Activated CD8-positive, alpha-beta T cell treated with anti-CD3 and anti-CD28 coated beads for 36 hours (primary cell): Measurements from ENCODE around the gene OTOR. TPM values are rescaled to one million over a fixed set of nuclear protein-coding genes. Genes with fewer than 3 reads are reported as not detected.

Experiments
- ATAC-seq: fragments of 200-7000 bp; cut with Tn5 transposase; one replicate; pipeline ENCODE4 v1.10.0; 2021; ENCODE audit warnings: mild to moderate bottlenecking, moderate library complexity
- CTCF ChIA-PET: fragments of 350-600 bp; sonication (Branson Sonifier 250); formaldehyde crosslinking; loops from one replicate; lab custom pipeline; 2021; ENCODE audit warnings: antibody characterized with exemption; lab: Charles Lee
- POLR2A ChIA-PET: fragments of 350-600 bp; sonication (Branson Sonifier 250); formaldehyde crosslinking; loops from one replicate; lab custom pipeline; 2021; ENCODE audit warnings: antibody characterized with exemption; lab: Charles Lee
- DNase-seq: peaks from one replicate; pipeline ENCODE4 v3.0.0-alpha.2; 2020
- H3K27ac Mint-ChIP-seq: one replicate; pipeline ENCODE4 v1.8.0; 2021; ENCODE audit warnings: mild to moderate bottlenecking, mixed read lengths
- H3K27me3 Mint-ChIP-seq: one replicate; pipeline ENCODE4 v1.8.0; 2021; ENCODE audit warnings: mixed read lengths
- H3K36me3 Mint-ChIP-seq: one replicate; pipeline ENCODE4 v1.8.0; 2021; ENCODE audit warnings: low read depth, mixed read lengths
- H3K4me1 Mint-ChIP-seq: one replicate; pipeline ENCODE4 v1.8.0; 2021; ENCODE audit warnings: low read depth, mixed read lengths
- H3K4me3 Mint-ChIP-seq: one replicate; pipeline ENCODE4 v1.8.0; 2021; ENCODE audit warnings: mild to moderate bottlenecking, moderate library complexity, mixed read lengths
- H3K9me3 Mint-ChIP-seq: one replicate; pipeline ENCODE4 v1.8.0; 2021; ENCODE audit warnings: mixed read lengths
- intact Hi-C: fragments of 100-400 bp; cut with micrococcal nuclease; formaldehyde crosslinking; loops from one replicate; pipeline ENCODE4 v1.10.0; 2022
- total RNA-seq, 2 experiments: library from RNA; stranded (reverse); gene quantifications; one replicate each; pipeline ENCODE4 v1.2.3, GENCODE V29; 2021
- TF ChIP-seq, protein P1 (sequence below): fragments of 200-600 bp; IDR thresholded peaks from one replicate; pipeline ENCODE4 v1.8.0; 2022; ENCODE audit warnings: antibody characterized with exemption, mild to moderate bottlenecking

OTOR gene
- total RNA-seq, 2 experiments from 2014 or later: not detected

DNA sequence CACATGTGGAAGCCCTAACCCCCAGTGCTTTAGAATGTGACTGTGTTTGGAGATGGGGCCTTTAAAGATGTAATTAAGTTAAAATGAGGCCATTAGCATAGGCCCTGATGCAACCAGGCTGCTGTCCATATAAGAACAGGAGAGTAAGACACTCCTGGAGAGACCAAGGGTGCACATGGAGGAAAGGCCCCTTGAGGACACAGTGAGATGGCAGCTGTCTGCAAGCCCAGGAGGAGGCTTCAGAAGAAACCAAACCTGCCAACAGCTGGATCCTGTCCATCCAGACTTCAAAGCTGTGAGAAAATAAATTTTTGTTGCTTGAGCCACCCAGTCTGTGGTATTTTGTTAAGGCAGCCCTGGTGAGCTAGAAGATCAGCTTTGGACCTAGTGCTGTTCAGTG is 35.1 kb upstream of the OTOR start:
- ChIA-PET POLR2A (no interaction called here), CTCF (interaction anchor here (0.9 kb wide), 1 partner anchor 48 kb away, joined by 3 read pairs; no protein-coding TSS in a partner anchor)
- Mint-ChIP-seq H3K27me3 (peaks cover 12% of the 10 kb centered on the region), H3K4me3 (no peak overlapping the region), H3K4me1 (peaks cover 15% of the 10 kb centered on the region), H3K36me3 (no peaks in the 10 kb centered on the region), H3K27ac (no peak overlapping the region), H3K9me3 (no peaks in the 10 kb centered on the region)
- DNase-seq (no peak), ATAC-seq (no peak)
- intact Hi-C loops: no loop called here
- TF ChIP-seq, protein P1, sequence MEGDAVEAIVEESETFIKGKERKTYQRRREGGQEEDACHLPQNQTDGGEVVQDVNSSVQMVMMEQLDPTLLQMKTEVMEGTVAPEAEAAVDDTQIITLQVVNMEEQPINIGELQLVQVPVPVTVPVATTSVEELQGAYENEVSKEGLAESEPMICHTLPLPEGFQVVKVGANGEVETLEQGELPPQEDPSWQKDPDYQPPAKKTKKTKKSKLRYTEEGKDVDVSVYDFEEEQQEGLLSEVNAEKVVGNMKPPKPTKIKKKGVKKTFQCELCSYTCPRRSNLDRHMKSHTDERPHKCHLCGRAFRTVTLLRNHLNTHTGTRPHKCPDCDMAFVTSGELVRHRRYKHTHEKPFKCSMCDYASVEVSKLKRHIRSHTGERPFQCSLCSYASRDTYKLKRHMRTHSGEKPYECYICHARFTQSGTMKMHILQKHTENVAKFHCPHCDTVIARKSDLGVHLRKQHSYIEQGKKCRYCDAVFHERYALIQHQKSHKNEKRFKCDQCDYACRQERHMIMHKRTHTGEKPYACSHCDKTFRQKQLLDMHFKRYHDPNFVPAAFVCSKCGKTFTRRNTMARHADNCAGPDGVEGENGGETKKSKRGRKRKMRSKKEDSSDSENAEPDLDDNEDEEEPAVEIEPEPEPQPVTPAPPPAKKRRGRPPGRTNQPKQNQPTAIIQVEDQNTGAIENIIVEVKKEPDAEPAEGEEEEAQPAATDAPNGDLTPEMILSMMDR: no peak

DNA sequence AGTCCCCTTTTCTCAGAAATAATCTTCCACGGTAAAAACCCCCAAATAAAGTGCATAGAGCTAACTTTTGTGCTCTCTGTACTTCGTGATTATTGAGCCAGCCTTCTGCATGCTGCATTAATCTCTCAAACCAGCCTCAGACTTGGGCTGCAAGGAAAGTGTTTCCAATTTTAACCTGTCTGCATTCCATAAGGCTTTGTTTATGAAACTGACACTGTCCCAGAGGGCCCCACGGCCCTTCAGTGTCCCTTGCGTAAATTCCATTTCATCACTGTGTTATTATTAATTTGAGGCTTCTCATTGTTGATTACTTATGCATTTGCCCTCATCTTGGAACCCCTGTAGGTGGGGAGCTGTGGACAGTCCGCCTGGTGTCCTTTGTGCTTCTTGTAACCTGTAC is 33.9 kb upstream of the OTOR start:
- DNase-seq: no peak
- ChIA-PET POLR2A (interaction anchor here (1.2 kb wide), 1 partner anchor 16 kb away, joined by 5 read pairs; the partner anchor contains the start of gene SNRPB2), CTCF (no interaction called here)
- peaks cover 3% of the 10 kb centered on the region for H3K4me1 Mint-ChIP-seq
- no peak for ATAC-seq
- H3K9me3 Mint-ChIP-seq: no peaks in the 10 kb centered on the region
- intact Hi-C loops: no loop called here
- no peaks in the 10 kb centered on the region for H3K36me3 Mint-ChIP-seq
- no peak overlapping the region for H3K27ac Mint-ChIP-seq
- H3K27me3 Mint-ChIP-seq: peaks cover 12% of the 10 kb centered on the region
- no peak overlapping the region for H3K4me3 Mint-ChIP-seq
- TF ChIP-seq, protein P1: no peak

DNA sequence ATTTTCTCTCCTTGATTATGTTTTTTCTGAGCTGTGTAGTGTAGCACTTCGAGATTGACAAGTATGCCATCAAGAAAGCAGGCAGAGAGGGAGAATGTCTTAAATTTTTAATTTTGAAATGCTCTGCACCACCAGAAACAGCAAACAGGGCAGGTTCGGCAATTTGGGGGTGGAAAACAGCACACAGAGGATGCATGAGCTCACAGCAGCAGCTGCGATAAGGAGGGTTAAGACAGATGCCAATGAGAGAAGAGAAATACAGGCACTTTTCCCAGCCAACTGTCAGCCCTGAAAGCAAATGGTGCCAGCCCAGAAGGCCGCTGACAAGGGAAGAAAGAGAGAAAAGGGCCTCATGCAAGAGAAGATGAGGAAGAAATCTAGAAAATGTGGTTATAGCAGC is 33.4 kb upstream of the OTOR start:
- H3K4me3 Mint-ChIP-seq: no peak overlapping the region
- H3K27ac Mint-ChIP-seq: no peak overlapping the region
- POLR2A ChIA-PET: interaction anchor here (1.2 kb wide), 1 partner anchor 15 kb away, joined by 5 read pairs; the partner anchor contains the start of gene SNRPB2
- DNase-seq (no peak), ATAC-seq (no peak)
- no peaks in the 10 kb centered on the region for H3K9me3 Mint-ChIP-seq
- H3K27me3 Mint-ChIP-seq: peaks cover 12% of the 10 kb centered on the region
- no peaks in the 10 kb centered on the region for H3K36me3 Mint-ChIP-seq
- TF ChIP-seq, protein P1: no peak
- CTCF ChIA-PET: no interaction called here
- no peaks in the 10 kb centered on the region for H3K4me1 Mint-ChIP-seq
- intact Hi-C loops: no loop called here

DNA sequence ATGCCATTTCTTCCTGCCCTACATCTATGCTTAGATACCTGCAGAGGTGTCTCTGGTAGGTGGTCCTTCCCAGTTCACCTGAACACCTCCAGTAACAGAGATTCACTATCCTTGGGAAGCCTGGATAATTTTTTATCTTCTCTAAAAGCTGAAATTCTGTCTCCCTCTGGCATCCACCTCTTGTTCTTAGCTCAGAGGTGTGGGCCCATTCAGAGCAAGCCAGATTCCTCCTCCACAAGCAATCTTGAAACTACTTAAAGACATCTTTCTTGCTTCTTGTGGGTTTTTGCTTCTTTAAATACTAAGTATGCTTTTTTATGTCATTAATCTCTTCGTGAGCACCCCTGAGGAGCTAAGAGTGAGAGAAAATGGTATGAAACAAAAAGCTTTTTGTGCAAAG is 28.7 kb upstream of the OTOR start:
- Mint-ChIP-seq H3K4me3 (no peak overlapping the region), H3K36me3 (no peaks in the 10 kb centered on the region), H3K4me1 (no peaks in the 10 kb centered on the region), H3K9me3 (no peaks in the 10 kb centered on the region), H3K27me3 (peaks cover 25% of the 10 kb centered on the region), H3K27ac (no peak overlapping the region)
- TF ChIP-seq, protein P1: no peak
- DNase-seq (no peak), ATAC-seq (no peak)
- POLR2A ChIA-PET: no interaction called here
- intact Hi-C loops: no loop called here
- CTCF ChIA-PET: no interaction called here

DNA sequence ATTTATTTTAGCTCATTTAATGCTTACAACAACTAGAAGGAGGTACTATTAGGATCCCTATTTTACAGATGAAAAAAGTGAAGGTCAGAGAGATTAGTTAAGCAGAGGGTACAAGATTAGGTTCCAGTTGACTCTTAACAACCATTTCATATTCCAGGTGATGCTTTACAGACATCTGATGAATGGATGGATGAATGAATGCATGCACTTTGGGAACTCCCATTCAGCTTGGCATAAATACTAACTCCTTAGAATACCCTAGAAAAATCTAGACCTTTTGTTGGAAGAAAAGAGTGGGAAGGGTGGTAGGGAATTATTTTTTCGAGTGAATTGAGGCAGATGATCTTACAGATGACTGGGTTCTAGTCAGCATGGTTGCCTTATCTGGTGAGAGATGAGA is 19.1 kb upstream of the OTOR start:
- intact Hi-C loops: no loop called here
- ATAC-seq (no peak), DNase-seq (no peak)
- TF ChIP-seq, protein P1: no peak
- ChIA-PET POLR2A (interaction anchor here (1.0 to 1.5 kb wide), 3 partner anchors 15 to 31 kb away, joined by 3 to 5 read pairs (median 4); no protein-coding TSS in a partner anchor), CTCF (interaction anchor here (0.9 kb wide), 1 partner anchor 93 kb away, joined by 4 read pairs; no protein-coding TSS in a partner anchor)
- Mint-ChIP-seq H3K27ac (peak overlapping the region; percentile 99), H3K36me3 (peaks cover 37% of the 10 kb centered on the region), H3K9me3 (peaks cover 3% of the 10 kb centered on the region), H3K4me1 (peaks cover 38% of the 10 kb centered on the region), H3K27me3 (peaks cover 15% of the 10 kb centered on the region), H3K4me3 (peak overlapping the region; percentile 97)
